Measurements from ENCODE around the gene PDZD4.

PDZD4 gene

DNA sequence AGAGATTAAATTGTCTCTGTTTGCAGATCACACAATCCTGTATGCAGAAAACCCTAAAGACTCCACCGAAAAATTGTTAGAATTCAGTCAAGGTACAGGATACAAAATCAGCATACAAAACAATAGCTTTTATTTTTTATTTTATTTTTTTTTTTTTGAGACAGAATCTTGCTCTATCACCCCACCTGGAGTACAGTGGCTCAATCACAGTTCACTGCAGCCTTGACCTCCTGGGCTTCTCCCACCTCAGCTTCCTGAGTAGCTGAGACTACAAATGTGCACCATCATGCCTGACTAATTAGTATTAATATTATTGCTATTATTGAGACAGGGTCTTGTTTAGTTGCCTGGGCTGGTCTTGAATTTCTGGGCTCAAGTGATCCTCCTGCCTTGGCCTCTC is 75.2 kb downstream of the PDZD4 start:
- no peak for DNase-seq (ENCODE audit: low read depth)
